ENCODE data around the gene INS.

The INS gene

DNA sequence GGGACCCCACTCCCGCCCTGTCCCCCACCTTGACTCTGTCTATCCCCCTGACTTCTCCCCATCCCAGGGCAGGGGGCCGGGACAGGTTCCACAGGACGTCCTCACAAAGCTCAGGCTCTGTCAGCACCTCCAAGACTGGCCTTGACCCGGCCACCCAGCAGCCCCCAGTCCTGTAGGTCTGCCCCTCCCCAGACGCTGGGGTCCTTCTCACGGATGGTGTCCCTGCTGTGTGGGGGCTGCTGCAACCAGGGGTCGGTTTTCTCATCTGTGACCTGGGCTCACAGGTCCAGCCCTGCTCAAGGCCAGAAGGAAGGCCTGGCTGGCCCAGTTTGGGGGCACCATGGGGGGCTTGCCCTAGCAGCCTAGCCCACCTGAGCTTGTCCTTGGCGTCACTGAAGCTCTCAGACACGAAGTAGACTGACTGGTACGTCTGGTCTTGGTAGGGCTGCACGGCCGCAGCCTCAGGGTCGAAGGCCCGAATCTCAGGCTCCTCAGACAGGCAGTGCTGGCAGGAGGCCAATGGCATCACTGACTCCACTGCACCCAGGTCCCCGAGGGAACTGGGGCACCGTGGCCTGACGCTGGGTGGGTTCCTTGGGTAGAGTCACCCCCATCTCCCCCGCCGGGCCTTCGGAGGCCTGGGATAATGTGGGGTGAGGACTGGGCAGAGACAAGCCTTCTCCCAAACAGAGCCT is 4.0 kb upstream of the INS start:
- DNase-seq (ENCODE audit: low spot score): no peak

- DNase-seq (ENCODE audit: low spot score): no peak
Measured at GRCh38 chr11:2164081-2164480, 3.1 kb upstream of the INS start.

GRCh38 chr11:2163428-2163978 is 2.5 kb upstream of the INS start:
- no peak for DNase-seq (ENCODE audit: low spot score)

DNA sequence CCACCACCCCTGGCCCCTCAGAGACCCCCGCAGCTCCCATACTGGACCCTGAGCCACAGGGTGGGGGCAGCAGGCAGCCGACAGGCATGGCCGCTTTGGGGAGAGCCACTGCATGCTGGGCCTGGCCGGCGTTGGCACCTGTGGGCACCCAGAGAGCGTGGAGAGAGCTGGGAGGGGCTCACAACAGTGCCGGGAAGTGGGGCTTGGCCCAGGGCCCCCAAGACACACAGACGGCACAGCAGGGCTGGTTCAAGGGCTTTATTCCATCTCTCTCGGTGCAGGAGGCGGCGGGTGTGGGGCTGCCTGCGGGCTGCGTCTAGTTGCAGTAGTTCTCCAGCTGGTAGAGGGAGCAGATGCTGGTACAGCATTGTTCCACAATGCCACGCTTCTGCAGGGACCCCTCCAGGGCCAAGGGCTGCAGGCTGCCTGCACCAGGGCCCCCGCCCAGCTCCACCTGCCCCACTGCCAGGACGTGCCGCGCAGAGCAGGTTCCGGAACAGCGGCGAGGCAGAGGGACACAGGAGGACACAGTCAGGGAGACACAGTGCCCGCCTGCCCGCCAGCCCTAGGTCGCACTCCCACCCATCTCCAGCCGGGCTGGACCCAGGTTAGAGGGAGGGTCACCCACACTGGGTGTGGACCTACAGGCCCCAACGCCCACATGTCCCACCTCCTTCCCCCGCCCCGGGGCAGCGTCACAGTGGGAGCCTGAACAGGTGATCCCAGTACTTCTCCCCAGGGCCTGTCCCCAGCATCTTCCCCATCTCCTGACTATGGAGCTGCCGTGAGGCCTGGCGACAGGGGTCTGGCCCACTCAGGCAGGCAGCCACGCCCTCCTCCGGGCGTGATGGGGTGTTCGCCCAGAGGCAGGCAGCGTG is 1.2 kb downstream of the INS start:
- no peak for DNase-seq (ENCODE audit: low spot score)

- no peak for DNase-seq (ENCODE audit: low spot score)
Measured at GRCh38 chr11:2158966-2159365, 2.0 kb downstream of the INS start.

DNA sequence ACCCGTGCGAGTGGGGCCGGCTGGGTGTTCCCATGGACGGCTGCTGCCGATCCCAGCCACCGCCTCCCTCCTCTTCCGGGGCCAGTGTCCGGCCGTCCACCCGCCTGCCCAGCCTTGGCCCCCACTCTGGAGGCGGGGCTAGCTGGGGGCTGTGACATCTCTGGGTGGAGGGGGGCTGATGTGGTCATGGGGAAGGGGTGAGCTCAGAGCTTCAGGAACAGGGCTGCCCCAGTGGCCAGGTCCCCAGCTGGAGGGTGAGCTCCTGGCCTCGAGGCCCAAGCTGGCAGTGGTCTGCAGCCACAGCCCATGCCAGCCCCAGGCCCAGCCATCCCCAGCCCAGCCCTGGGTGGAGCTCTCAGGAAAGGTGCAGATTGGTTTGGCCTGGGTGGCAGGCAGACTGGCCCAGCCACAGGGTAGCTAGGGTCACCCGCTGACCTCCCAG is 2.7 kb downstream of the INS start:
- DNase-seq (ENCODE audit: low spot score): no peak

DNA sequence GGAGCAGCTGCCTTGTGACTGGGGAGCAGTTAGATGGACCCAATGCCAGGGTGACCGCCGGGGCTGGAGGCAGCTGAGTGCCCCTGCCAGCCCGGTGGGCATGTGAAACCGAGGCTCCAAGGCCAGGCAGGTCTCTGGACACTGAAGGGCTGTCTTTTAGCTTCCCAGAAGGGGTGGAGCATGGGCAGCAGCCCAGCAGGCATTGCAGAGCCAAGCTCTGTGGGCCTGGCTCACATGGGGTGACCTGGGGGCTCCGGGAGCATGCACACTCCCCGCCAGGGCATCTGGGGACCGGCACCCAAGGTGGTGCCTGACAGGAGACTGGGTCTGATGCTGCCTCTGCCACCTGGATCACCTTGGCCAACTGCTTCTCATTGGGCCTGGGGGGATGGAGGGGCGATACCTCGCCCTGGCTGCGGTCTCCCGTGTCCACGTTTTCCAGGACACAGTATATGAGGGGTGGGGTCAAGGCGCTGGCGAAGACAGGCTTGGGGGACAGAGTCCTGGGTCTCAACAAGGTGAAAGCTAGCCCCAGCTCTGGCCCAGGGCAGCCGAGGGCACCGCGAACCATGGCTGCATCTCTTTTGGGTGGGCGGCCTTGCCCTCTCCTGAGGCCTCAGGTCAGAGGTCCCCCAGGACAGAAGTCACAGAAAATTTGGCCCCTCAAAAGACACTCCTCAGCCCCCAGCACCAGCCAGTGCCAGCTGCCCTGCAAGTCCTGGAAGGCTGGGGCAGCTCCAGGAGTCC is 3.5 kb downstream of the INS start:
- no peak for DNase-seq (ENCODE audit: low spot score)

DNA sequence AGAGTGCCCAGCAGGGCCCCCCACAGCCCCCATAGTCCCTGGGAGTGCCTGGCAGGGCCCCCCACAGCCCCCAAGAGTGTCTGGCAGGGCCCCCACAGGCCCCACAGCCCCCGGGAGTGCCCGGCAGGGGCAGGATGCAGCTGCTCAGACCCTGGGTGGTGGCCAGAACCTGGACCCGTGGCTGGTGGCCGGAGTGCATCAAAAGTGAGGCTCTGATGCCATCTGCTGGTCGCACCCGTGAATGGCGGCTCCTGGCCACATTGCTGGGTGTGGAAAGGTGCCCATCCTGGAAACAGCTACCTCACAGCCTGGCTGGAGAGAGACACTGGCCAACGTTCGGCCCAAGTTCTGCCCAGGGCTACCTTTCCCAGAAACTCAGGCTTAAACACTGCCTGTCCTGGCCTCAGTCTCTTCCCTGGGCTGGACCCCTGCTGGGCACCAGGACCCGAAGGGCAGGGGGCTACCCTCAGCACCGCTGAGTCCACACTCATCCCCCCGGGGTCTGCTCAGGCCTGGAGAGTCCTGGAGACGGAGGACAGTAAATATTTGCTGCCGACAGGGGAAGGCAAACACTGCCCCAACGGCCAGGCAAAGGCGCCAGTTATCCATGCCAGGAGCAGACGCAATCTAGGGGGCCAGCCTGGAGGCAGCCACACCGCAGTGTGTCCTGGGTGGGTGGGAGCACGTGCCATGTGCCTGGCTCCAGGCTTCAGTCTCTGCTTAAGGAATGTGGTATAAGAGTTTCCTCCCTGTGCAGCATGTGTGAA is 4.4 kb downstream of the INS start:
- peak; percentile 90 for DNase-seq (ENCODE audit: low spot score)

DNA sequence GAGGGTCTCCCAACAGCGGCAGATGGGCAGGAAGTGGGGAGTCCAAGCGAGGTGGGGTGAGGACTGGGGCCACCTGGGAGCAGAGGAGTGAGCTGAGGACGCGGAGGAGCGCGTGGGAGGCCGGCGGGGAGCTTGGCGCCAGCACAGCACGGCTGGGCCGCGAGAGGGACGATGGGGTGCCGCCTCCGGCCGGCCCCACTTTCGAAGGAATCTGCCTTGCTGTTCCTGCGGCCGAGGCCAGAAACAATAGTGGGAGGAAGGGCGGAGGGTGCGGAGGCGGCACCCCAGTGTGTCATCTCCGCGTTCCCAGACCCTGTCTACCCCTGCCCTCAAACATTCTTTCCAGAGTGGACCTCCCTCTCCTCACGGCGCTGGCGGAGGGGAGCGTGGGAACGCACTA is 5.5 kb downstream of the INS start:
- no peak for DNase-seq (ENCODE audit: low spot score)

GRCh38 chr11:2154889-2155288 is 6.1 kb downstream of the INS start:
- no peak for DNase-seq (ENCODE audit: low spot score)

DNA sequence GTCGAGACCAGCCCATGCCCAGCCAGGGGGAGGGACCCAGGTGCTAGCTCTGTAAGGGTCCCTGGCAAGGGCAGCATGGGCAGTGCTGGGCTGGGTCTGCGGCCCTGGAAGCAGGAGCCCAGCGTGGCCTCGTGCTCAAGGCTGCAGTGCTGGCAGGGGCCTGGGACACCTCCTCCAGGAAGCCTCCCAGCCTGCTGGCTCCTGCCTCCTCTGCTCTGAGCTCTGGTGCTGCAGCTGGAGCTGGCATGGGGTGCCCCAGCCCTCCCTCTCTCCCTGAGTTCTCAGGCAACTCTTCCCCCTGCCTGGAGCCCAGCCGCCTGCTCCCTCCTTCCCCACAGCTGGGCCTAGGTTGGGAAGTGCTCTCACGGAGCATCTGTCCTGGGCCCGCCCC is 6.8 kb downstream of the INS start:
- DNase-seq (ENCODE audit: low spot score): no peak

DNA sequence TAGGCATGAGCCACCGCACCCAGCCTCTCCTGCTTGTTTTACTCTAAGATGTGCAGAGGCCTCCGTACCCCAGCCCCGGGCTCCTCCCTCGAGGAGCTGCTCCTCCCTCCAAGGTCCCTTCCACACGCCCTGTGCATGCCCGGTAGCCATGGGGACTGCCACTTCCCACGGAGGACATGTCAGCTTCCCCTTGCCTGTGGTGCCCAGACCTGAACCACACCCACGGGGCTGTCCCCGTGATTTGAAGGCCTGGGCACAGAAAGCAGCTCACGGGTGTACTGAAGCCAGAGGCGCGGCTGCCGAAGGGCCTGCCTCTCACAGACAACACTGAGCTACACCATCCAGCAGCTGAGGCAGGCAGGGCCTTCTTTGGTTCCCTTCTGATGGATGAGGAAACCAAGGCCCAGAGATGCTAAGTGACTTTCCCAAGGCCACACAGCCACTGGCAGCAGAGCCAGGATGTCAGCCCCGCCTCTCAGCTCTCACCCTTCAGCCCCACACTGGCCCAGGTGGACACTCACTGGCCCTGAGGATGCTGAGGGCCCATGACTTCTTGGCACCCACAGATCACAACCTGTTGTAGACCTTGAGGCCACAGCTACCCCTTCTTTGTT is 7.3 kb downstream of the INS start:
- DNase-seq (ENCODE audit: low spot score): no peak

- peak; percentile 85 for DNase-seq (ENCODE audit: low spot score)
Measured at GRCh38 chr11:2151500-2152257, 9.3 kb downstream of the INS start.

GRCh38 chr11:2149864-2150847 is 10.9 kb downstream of the INS start:
- DNase-seq (ENCODE audit: low spot score): no peak

DNA sequence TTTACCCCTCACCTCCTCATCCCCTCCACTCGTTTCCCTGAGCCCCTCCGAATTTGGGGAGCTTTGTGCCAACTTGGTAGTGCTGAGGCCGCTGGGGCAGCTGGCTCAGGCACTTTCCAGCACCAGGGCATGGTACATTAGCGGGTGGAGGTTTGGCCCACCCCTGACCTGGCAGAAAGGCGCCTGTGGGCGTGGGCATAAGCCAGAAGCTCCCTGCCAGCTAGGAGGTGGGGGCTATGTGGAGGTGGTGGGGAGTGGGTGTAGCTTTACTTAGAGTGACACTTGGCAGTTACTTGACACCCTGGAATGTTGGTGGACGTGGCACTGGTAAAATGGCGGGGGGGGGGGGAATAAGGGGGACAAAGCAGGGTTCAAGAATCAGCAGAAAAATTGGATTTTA is 11.5 kb downstream of the INS start:
- DNase-seq (ENCODE audit: low spot score): no peak

- DNase-seq (ENCODE audit: low spot score): no peak
Measured at GRCh38 chr11:2148595-2148994, 12.4 kb downstream of the INS start.

GRCh38 chr11:2147391-2147790 is 13.6 kb downstream of the INS start:
- DNase-seq (ENCODE audit: low spot score): no peak

DNA sequence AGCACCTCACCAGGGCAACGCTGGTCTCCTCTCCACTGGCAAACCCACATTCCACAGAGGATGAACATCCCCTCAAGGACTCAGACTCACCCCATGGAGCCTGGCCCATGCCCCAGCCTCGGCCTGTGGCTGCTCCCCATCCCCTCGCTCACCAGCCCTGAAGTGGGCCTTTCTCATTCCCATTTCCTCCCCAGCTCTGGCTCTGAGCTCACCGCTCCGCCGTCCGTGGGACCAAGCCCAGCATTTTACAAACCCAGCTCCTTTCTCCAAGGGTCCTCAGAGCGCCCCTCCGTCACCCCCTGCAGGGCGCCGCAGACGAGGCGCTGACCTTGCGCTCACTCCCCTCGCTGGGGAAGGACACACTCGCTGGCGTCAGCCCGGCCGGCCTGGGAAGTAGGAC is 15.0 kb downstream of the INS start:
- no peak for DNase-seq (ENCODE audit: low spot score)

GRCh38 chr11:2144544-2145248 is 16.3 kb downstream of the INS start:
- no peak for DNase-seq (ENCODE audit: low spot score)
